Keratinocyte (primary cell): ENCODE results near the gene RABGAP1. TPM values are rescaled to one million over a fixed set of nuclear protein-coding genes. Genes with fewer than 3 reads are reported as not detected.

ENCODE experiments used
- DNase-seq: peaks from one replicate; pipeline ENCODE4 v3.0.0-alpha.2; 2011; ENCODE audit warnings: low read depth, missing footprints, low spot score
- FAIRE-seq: peaks from 2 replicates; lab custom pipeline; 2011; peaks lifted over from hg19 to GRCh38; lab: Jason Lieb, UNC
- H2AFZ ChIP-seq: 2 replicates; pipeline ENCODE4 v1.6.0; 2012; ENCODE audit warnings: low read length, control low read depth, inconsistent platforms; ENCODE audit not compliant: control insufficient read depth
- H3K27ac ChIP-seq: 2 replicates; pipeline ENCODE4 v1.5.1; 2011; ENCODE audit warnings: low read length; ENCODE audit not compliant: control insufficient read depth, insufficient read depth
- H3K27me3 ChIP-seq: 3 replicates; pipeline ENCODE4 v1.6.0; 2011; ENCODE audit warnings: low read length; ENCODE audit not compliant: control insufficient read depth, insufficient read depth; ENCODE audit errors: extremely low read depth
- H3K36me3 ChIP-seq, 2 experiments: 2 replicates in 1 of 2; 3 replicates in 1 of 2; pipeline ENCODE4 v1.5.1; 2011; ENCODE audit warnings: low read length in 2 of 2, mild to moderate bottlenecking in 1 of 2; ENCODE audit not compliant: control insufficient read depth in 2 of 2, insufficient read depth in 2 of 2; ENCODE audit errors: extremely low read depth in 1 of 2
- H3K4me1 ChIP-seq: 3 replicates; pipeline ENCODE4 v1.5.1; 2011; ENCODE audit warnings: low read length; ENCODE audit not compliant: control insufficient read depth, insufficient read depth; ENCODE audit errors: extremely low read depth
- H3K4me2 ChIP-seq: 3 replicates; pipeline ENCODE4 v1.6.0; 2011; ENCODE audit warnings: low read depth, low read length; ENCODE audit not compliant: control insufficient read depth, insufficient read depth; ENCODE audit errors: extremely low read depth
- H3K4me3 ChIP-seq, 3 experiments: fragments of 200-600 bp in 1 of 3; sonication (generic) in 1 of 3; 2 replicates in 2 of 3; 3 replicates in 1 of 3; pipeline ENCODE4 v1.5.1; 2011 to 2016; ENCODE audit warnings: low read length in 3 of 3, mild to moderate bottlenecking in 3 of 3, control low read depth in 2 of 3, inconsistent platforms in 1 of 3, low read depth in 1 of 3, mixed read lengths in 1 of 3, mixed run types in 1 of 3, moderate library complexity in 1 of 3; ENCODE audit not compliant: control insufficient read depth in 2 of 3, insufficient read depth in 2 of 3; ENCODE audit errors: extremely low read depth in 1 of 3
- H3K79me2 ChIP-seq: 2 replicates; pipeline ENCODE4 v1.6.0; 2012; ENCODE audit warnings: low read length; ENCODE audit not compliant: control insufficient read depth, insufficient read depth
- H3K9ac ChIP-seq: 3 replicates; pipeline ENCODE4 v1.6.0; 2011; ENCODE audit warnings: low read length; ENCODE audit not compliant: control insufficient read depth, insufficient read depth; ENCODE audit errors: extremely low read depth
- H3K9me1 ChIP-seq: 3 replicates; pipeline ENCODE4 v1.6.0; 2011; ENCODE audit warnings: low read length; ENCODE audit not compliant: control insufficient read depth, insufficient read depth; ENCODE audit errors: extremely low read depth
- H3K9me3 ChIP-seq: 2 replicates; pipeline ENCODE4 v1.5.1; 2012; ENCODE audit warnings: low read depth, low read length; ENCODE audit not compliant: control insufficient read depth
- H4K20me1 ChIP-seq: 3 replicates; pipeline ENCODE4 v1.6.0; 2011; ENCODE audit warnings: low read length; ENCODE audit not compliant: control insufficient read depth, insufficient read depth; ENCODE audit errors: extremely low read depth
- EZH2 ChIP-seq: IDR thresholded peaks from one replicate; pipeline ENCODE4 v1.6.1; 2012; ENCODE audit warnings: inconsistent platforms, mild to moderate bottlenecking, low read length, moderate library complexity
- dilution Hi-C: fragments of 300-500 bp; cut with MboI; formaldehyde crosslinking; loops from one replicate; pipeline ENCODE4 v1.7.0; 2020; ENCODE audit warnings: low sequenced_read_pairs; ENCODE audit not compliant: extremely low pct_ligation_motif_present
- polyA plus RNA-seq, 5 experiments: library from polyadenylated mRNA; depleted of rRNA in 3 of 5; stranded (reverse) in 3 of 5; stranded (forward) in 1 of 5; unstranded in 1 of 5; fragments of >200 nt; gene quantifications; 1 replicate in 1 of 5; 2 replicates in 3 of 5; 3 replicates in 1 of 5; pipeline versions ENCODE4 v1.2.1 to v1.2.3, GENCODE V29; 2011 to 2012; ENCODE audit warnings: missing spikeins in 2 of 5, low read depth in 1 of 5, low replicate concordance in 1 of 5
- TF ChIP-seq, protein P1 (sequence below), 3 experiments: IDR thresholded peaks in 1 of 3; conservative IDR thresholded peaks in 1 of 3; optimal IDR thresholded peaks in 1 of 3; 2 replicates in 2 of 3; 3 replicates in 1 of 3; pipeline versions ENCODE3 to v1.5.1; 2011; ENCODE audit warnings: low read length in 3 of 3, mild to moderate bottlenecking in 3 of 3, moderate library complexity in 2 of 3, control low read depth in 1 of 3, inconsistent platforms in 1 of 3; ENCODE audit not compliant: insufficient read depth in 2 of 3; ENCODE audit errors: extremely low read depth in 1 of 3

RABGAP1 gene
- polyA plus RNA-seq, 1 donor (not counting 4 experiments of a cell fraction or from before 2014, with no cell fraction given), result 40.6 TPM

DNA sequence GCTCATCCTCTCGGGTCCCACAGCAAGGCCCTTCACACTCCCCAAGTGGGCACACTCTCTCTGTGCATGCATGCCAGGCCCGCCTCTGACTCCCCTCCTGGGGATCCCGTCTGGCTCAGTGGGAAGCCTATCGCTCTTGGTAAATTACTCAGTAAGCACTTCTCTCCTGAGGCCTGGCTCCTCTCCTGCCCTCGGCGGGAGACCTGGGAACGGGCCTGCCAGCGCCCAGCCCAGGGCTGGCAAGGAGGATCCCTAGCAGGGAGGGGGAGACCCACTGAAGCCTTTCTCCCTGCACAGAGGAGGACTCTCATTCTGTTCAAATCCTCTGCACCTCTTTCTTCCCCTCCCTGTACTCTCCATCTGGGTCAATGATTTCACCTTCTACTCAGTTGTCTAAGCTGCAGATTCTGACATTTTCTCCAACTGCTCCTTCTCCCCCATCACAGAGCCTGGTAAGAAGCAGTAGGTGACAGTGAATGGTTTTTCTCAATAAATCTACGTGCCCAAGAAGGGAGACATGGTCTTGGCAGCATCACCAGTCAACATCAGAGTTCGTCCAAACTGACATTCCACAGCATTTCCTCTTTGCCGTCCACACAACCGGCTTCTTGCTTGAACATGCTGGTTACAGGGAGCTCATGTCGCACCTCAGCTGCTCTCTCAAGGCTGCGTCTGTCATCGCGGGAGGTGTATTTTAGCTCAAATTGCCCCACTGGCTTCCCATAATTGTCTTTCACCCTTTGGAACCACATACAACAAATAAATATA, 174.5 kb downstream of the RABGAP1 start:
- Histone ChIP-seq H3K4me3 (no peak overlapping the region), H3K9ac (no peak overlapping the region), H3K9me3 (no peaks in the 10 kb centered on the region), H3K79me2 (no peaks in the 10 kb centered on the region), H3K27ac (no peak overlapping the region), H2AFZ (no peak overlapping the region), H4K20me1 (no peaks in the 10 kb centered on the region), H3K4me2 (no peak overlapping the region), H3K9me1 (peaks cover 2% of the 10 kb centered on the region), H3K36me3 (peaks cover 4% of the 10 kb centered on the region in 2 experiments), H3K4me1 (no peaks in the 10 kb centered on the region), H3K27me3 (no peaks in the 10 kb centered on the region)
- dilution Hi-C loops, result no loop called here
- no peak for DNase-seq
- TF ChIP-seq, protein P1, sequence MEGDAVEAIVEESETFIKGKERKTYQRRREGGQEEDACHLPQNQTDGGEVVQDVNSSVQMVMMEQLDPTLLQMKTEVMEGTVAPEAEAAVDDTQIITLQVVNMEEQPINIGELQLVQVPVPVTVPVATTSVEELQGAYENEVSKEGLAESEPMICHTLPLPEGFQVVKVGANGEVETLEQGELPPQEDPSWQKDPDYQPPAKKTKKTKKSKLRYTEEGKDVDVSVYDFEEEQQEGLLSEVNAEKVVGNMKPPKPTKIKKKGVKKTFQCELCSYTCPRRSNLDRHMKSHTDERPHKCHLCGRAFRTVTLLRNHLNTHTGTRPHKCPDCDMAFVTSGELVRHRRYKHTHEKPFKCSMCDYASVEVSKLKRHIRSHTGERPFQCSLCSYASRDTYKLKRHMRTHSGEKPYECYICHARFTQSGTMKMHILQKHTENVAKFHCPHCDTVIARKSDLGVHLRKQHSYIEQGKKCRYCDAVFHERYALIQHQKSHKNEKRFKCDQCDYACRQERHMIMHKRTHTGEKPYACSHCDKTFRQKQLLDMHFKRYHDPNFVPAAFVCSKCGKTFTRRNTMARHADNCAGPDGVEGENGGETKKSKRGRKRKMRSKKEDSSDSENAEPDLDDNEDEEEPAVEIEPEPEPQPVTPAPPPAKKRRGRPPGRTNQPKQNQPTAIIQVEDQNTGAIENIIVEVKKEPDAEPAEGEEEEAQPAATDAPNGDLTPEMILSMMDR (optimal IDR thresholded peaks at IDR 0.05 in 1 of 3, IDR thresholded peaks at IDR 0.05 in 1 of 3, conservative IDR thresholded peaks at IDR 0.05 in 1 of 3; ENCODE audit: extremely low read depth in 1 of 3, insufficient read depth in 2 of 3, low read length in 3 of 3), result no peak
- TF ChIP-seq EZH2, result no peak
- FAIRE-seq, result no peak

DNA sequence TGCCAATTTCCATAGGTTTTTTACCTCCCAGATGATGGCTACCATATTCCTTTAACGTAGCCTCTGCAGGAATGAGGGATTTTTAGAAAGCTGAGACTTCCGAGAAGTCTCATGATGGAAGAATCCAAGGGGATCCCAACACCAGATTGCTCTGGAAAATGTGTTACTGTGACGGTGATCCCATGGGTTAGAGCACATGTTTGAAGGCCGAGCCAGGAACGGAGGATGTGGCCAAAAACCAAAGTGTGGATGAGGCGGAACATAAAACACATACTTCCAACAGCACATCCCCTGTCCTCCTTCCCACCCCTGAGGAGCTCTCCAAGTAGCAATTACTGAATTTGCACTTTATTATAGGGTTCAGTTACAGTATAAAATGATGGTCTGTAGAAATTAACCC, 175.2 kb downstream of the RABGAP1 start:
- Histone ChIP-seq H3K4me3 (no peak overlapping the region), H3K4me2 (no peak overlapping the region), H3K27me3 (no peaks in the 10 kb centered on the region), H3K36me3 (peaks cover 0 to 2% of the 10 kb centered on the region in 2 experiments), H2AFZ (no peak overlapping the region), H3K9me3 (no peaks in the 10 kb centered on the region), H3K27ac (no peak overlapping the region), H4K20me1 (no peaks in the 10 kb centered on the region), H3K4me1 (no peaks in the 10 kb centered on the region), H3K9ac (no peak overlapping the region), H3K9me1 (peaks cover 2% of the 10 kb centered on the region), H3K79me2 (no peaks in the 10 kb centered on the region)
- dilution Hi-C loops, result no loop called here
- TF ChIP-seq, protein P1 (optimal IDR thresholded peaks at IDR 0.05 in 1 of 3, IDR thresholded peaks at IDR 0.05 in 1 of 3, conservative IDR thresholded peaks at IDR 0.05 in 1 of 3; ENCODE audit: extremely low read depth in 1 of 3, insufficient read depth in 2 of 3, low read length in 3 of 3), result no peak
- no peak for TF ChIP-seq EZH2
- FAIRE-seq (no peak), DNase-seq (no peak)
